Upper lobe of right lung (tissue), 1 donor: Measurements from ENCODE around the gene FAM217B. TPM values are rescaled to one million over a fixed set of nuclear protein-coding genes. Genes with fewer than 3 reads are reported as not detected.

Experiments used
- ATAC-seq: fragments of 200-7000 bp; cut with Tn5 transposase; one replicate; pipeline ENCODE4 v1.9.1; 2020; ENCODE audit warnings: mild to moderate bottlenecking, moderate library complexity
- DNase-seq: peaks from one replicate; pipeline ENCODE4 v3.0.0-alpha.2; 2020
- H3K27ac ChIP-seq: fragments of 200-600 bp; one replicate; pipeline ENCODE4 v1.8.0; 2022
- H3K27me3 ChIP-seq: fragments of 200-600 bp; one replicate; pipeline ENCODE4 v1.8.0; 2022; ENCODE audit warnings: mild to moderate bottlenecking
- H3K36me3 ChIP-seq: fragments of 200-600 bp; one replicate; pipeline ENCODE4 v1.8.0; 2022
- H3K4me1 ChIP-seq: fragments of 200-600 bp; one replicate; pipeline ENCODE4 v1.8.0; 2022
- H3K4me3 ChIP-seq: fragments of 200-600 bp; one replicate; pipeline ENCODE4 v1.8.0; 2022; ENCODE audit warnings: mild to moderate bottlenecking
- H3K9me3 ChIP-seq: fragments of 200-600 bp; one replicate; pipeline ENCODE4 v1.8.0; 2022
- intact Hi-C: fragments of 100-400 bp; cut with DNase I; formaldehyde crosslinking; loops from one replicate; pipeline ENCODE4 v1.11.0; 2022
- total RNA-seq: library from RNA; stranded (reverse); fragmentation: NEBNext Ultra II Directional; extraction: Animal tissue kit (Norgen Biotek cat#: 25700); gene quantifications from one replicate; pipeline ENCODE4 v1.2.1, GENCODE V29; 2021
- TF ChIP-seq, protein P1 (sequence below): fragments of 200-600 bp; IDR thresholded peaks from one replicate; pipeline ENCODE4 v1.8.0; 2022; ENCODE audit warnings: antibody characterized with exemption
- donor health status: DM: no; HTN: yes; CAD: no; lungs with severe emphysema.

The FAM217B gene
- total RNA-seq, 1 donor from 2014 or later: 24.3 TPM

DNA sequence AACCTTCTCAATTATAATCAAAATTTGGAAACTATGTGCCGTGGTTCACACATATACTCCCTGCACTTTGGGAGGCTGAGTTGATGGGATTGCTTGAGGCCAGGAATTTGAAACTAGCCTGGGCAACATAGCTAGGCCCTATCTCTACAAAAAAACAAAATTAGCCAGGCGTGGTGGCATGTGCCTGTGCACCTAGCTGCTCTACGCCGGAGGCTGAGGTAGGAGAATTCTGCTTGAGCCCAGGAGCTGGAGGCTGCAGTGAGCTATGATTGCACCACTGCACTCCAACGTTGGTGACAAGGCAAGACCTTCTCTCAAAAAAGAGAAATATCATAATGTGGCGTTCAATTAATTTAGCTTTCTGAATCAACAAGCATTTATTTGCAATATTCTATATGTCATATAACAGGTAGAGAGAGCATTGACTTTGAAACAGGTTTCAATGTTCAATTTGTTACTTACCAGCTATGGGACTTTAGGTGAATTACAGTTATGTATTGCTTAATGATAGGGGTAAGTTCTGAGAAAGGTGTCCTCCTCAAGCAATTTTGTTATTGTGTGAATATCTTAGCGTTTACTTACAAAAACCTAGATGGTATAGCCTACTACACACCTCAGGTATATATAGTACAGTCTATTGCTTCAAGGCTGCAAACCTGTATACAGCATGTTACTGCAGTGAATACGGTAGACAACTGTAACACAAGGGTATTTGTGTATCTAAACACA, 4.6 kb upstream of the FAM217B start:
- DNase-seq (peak; percentile 28), ATAC-seq (no peak)
- TF ChIP-seq, protein P1, sequence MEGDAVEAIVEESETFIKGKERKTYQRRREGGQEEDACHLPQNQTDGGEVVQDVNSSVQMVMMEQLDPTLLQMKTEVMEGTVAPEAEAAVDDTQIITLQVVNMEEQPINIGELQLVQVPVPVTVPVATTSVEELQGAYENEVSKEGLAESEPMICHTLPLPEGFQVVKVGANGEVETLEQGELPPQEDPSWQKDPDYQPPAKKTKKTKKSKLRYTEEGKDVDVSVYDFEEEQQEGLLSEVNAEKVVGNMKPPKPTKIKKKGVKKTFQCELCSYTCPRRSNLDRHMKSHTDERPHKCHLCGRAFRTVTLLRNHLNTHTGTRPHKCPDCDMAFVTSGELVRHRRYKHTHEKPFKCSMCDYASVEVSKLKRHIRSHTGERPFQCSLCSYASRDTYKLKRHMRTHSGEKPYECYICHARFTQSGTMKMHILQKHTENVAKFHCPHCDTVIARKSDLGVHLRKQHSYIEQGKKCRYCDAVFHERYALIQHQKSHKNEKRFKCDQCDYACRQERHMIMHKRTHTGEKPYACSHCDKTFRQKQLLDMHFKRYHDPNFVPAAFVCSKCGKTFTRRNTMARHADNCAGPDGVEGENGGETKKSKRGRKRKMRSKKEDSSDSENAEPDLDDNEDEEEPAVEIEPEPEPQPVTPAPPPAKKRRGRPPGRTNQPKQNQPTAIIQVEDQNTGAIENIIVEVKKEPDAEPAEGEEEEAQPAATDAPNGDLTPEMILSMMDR: no peak
- intact Hi-C loops: no loop called here
- Histone ChIP-seq H3K4me3 (no peak overlapping the region), H3K27me3 (no peaks in the 10 kb centered on the region), H3K36me3 (no peaks in the 10 kb centered on the region), H3K27ac (no peak overlapping the region), H3K9me3 (no peaks in the 10 kb centered on the region), H3K4me1 (peaks cover 28% of the 10 kb centered on the region)

GRCh38 chr20:59936409-59936808, 3.8 kb upstream of the FAM217B start:
- H3K27me3 ChIP-seq: no peaks in the 10 kb centered on the region
- TF ChIP-seq, protein P1: no peak
- no peak overlapping the region for H3K27ac ChIP-seq
- H3K36me3 ChIP-seq: no peaks in the 10 kb centered on the region
- intact Hi-C loops: no loop called here
- H3K9me3 ChIP-seq: no peaks in the 10 kb centered on the region
- peaks cover 34% of the 10 kb centered on the region for H3K4me1 ChIP-seq
- DNase-seq (no peak), ATAC-seq (no peak)
- no peak overlapping the region for H3K4me3 ChIP-seq

DNA sequence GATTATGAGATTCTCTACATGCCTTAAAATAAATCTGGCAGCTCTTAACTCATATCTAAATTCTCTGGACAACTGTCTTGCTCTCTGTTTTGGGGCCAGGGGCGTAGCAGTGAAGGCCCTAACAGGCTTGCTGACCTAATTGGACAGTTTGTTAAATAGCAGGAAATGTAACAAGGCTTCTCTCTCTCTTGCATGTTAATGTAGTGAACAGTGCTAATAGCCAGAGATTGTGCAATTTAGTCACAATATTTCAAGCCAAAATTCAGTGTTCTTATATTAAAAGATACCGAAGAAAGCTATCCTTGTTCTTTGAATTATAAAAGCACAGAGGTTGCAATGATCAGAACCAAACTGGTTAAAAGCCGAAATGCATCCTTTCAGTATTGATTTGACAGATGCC, 3.0 kb upstream of the FAM217B start:
- ATAC-seq (no peak), DNase-seq (no peak)
- intact Hi-C loops: no loop called here
- TF ChIP-seq, protein P1: no peak
- Histone ChIP-seq H3K4me3 (no peak overlapping the region), H3K27ac (no peak overlapping the region), H3K36me3 (peaks cover 2% of the 10 kb centered on the region), H3K9me3 (no peaks in the 10 kb centered on the region), H3K27me3 (no peaks in the 10 kb centered on the region), H3K4me1 (peaks cover 41% of the 10 kb centered on the region)

GRCh38 chr20:59938221-59938620, 2.0 kb upstream of the FAM217B start:
- TF ChIP-seq, protein P1: no peak
- no peak for DNase-seq
- no peak for ATAC-seq
- H3K4me1 ChIP-seq: peaks cover 42% of the 10 kb centered on the region
- no peak overlapping the region for H3K27ac ChIP-seq
- intact Hi-C loops: no loop called here
- peak overlapping the region; percentile 87 for H3K4me3 ChIP-seq
- peaks cover 13% of the 10 kb centered on the region for H3K36me3 ChIP-seq
- no peaks in the 10 kb centered on the region for H3K9me3 ChIP-seq
- no peaks in the 10 kb centered on the region for H3K27me3 ChIP-seq

DNA sequence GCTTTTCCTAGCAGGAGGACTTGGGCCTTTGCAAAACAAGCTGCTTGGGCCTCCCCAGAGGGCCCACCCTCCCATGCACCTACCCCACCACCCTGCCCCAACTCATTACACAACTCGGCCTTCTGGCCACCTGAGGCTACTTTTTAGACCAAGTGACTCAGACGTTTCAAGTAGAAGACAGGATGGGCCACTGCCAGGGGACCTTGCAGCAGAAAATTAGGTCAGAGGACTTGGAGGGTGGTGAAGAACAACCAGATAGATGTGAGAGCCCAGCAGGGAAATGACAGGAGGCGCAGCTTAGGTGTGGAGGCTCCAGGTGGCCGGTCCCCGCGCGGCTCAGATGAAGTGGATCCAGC, 1.5 kb upstream of the FAM217B start:
- intact Hi-C loops: no loop called here
- H3K4me3 ChIP-seq: peak overlapping the region; percentile 87
- peaks cover 42% of the 10 kb centered on the region for H3K4me1 ChIP-seq
- H3K27ac ChIP-seq: no peak overlapping the region
- H3K27me3 ChIP-seq: no peaks in the 10 kb centered on the region
- DNase-seq (no peak), ATAC-seq (no peak)
- TF ChIP-seq, protein P1: no peak
- H3K36me3 ChIP-seq: peaks cover 17% of the 10 kb centered on the region
- no peaks in the 10 kb centered on the region for H3K9me3 ChIP-seq
